Breast epithelium (tissue), 3 donors: ENCODE data around the gene SNCAIP.

Source experiments
- POLR2A ChIP-seq: fragments of 450-650 bp; IDR thresholded peaks from one replicate; pipeline ENCODE4 v1.6.1; 2016; ENCODE audit warnings: antibody characterized with exemption, mild to moderate bottlenecking, moderate library complexity
- POLR2AphosphoS5 ChIP-seq, 3 donors: sonication (generic); formaldehyde crosslinking; IDR thresholded peaks; one replicate each; pipeline ENCODE4 v1.6.1; 2017; ENCODE audit warnings: antibody characterized with exemption in 3 of 3

DNA sequence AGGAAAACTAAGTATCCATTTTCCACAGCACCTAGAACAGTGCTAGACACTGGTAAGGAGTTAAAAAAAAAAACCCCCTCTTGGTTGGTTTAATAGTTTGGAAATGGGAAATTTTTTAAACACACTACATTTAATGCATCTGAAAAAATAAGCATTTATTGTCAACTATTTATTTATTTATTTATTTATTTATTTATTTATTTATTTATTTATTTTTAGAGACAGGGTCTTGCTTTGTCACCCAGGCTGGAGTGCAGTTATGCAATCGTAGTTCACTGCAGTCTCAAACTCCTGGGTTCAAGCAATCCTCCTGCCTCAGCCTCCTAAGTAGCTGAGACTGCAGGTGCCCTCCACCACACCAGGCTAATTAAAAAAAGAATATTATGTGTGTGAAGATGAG lies 51.6 kb downstream of the SNCAIP start:
- no peak for TF ChIP-seq POLR2AphosphoS5 (IDR thresholded peaks at IDR 0.05)
- TF ChIP-seq POLR2A = no peak
